DMS 273 (cell line): Measurements from ENCODE around the gene STRIP2.
"Not testable (repeated sequence)": the region's sequence is repeated elsewhere in the genome, so short reads cannot be mapped to it uniquely, and the experiment has no call there.

ENCODE experiments used
- DNase-seq: peaks from one replicate; lab custom pipeline; 2025; ENCODE audit not compliant: unreplicated experiment; lab: John Stamatoyannopoulos, UW

The STRIP2 gene

GRCh38 chr7:129417073-129417472 is 17.2 kb upstream of the STRIP2 start:
- DNase-seq = no peak

- no peak for DNase-seq
These were observed 12.4 kb upstream of the STRIP2 start for GRCh38 chr7:129421717-129422250.

GRCh38 chr7:129422727-129423126 is 11.5 kb upstream of the STRIP2 start:
- DNase-seq = no peak

GRCh38 chr7:129423700-129424410 is 10.4 kb upstream of the STRIP2 start:
- DNase-seq = peak; percentile 63

GRCh38 chr7:129426482-129426881 is 7.8 kb upstream of the STRIP2 start:
- no peak for DNase-seq

GRCh38 chr7:129427526-129428045 is 6.6 kb upstream of the STRIP2 start:
- no peak for DNase-seq

- DNase-seq = no peak
These were observed 2.2 kb upstream of the STRIP2 start for GRCh38 chr7:129431911-129432643.

- peak; percentile 64 for DNase-seq
These were observed 565 bp downstream of the STRIP2 start for GRCh38 chr7:129434675-129435318.

GRCh38 chr7:129435414-129435829 is 1.2 kb downstream of the STRIP2 start:
- no peak for DNase-seq

GRCh38 chr7:129436335-129436923 is 2.2 kb downstream of the STRIP2 start:
- no peak for DNase-seq

- DNase-seq = no peak
These were observed 3.0 kb downstream of the STRIP2 start for GRCh38 chr7:129437190-129437589.

GRCh38 chr7:129438281-129438838 is 4.1 kb downstream of the STRIP2 start:
- no peak for DNase-seq

GRCh38 chr7:129438839-129439651 is 4.8 kb downstream of the STRIP2 start:
- DNase-seq = no peak

GRCh38 chr7:129439963-129440625 is 5.9 kb downstream of the STRIP2 start:
- DNase-seq = no peak

- DNase-seq = no peak
These were observed 9.4 kb downstream of the STRIP2 start for GRCh38 chr7:129443612-129444011.

GRCh38 chr7:129444776-129445175 is 10.5 kb downstream of the STRIP2 start:
- not testable (repeated sequence) for DNase-seq

- DNase-seq = peak; percentile 61
These were observed 12.7 kb downstream of the STRIP2 start for GRCh38 chr7:129446925-129447324.

GRCh38 chr7:129447445-129447844 is 13.2 kb downstream of the STRIP2 start:
- DNase-seq = not testable (repeated sequence)

GRCh38 chr7:129448608-129449007 is 14.4 kb downstream of the STRIP2 start:
- DNase-seq = not testable (repeated sequence)
